Upper lobe of left lung (tissue), 4 donors: ENCODE measurements around the gene NET1.

Experiments
- EP300 ChIP-seq, 4 donors: sonication (generic); formaldehyde crosslinking; IDR thresholded peaks; one replicate each; pipeline ENCODE4 v1.5.1; 2017; ENCODE audit warnings: antibody characterized with exemption in 4 of 4, control low read depth in 2 of 4
- POLR2A ChIP-seq, 4 donors: fragments of 450-650 bp; IDR thresholded peaks; one replicate each; pipeline ENCODE4 v1.5.1; 2016 to 2017; ENCODE audit warnings: antibody characterized with exemption in 4 of 4, mild to moderate bottlenecking in 2 of 4
- POLR2AphosphoS5 ChIP-seq, 2 donors: sonication (generic); formaldehyde crosslinking; IDR thresholded peaks; one replicate each; pipeline ENCODE4 v1.5.1; 2017; ENCODE audit warnings: antibody characterized with exemption in 2 of 2
- TF ChIP-seq, protein P1 (sequence below), 6 experiments: fragments of 450-650 bp in 4 of 6; fragments of 200-600 bp in 2 of 6; sonication (generic) in 2 of 6; IDR thresholded peaks; one replicate each; pipeline ENCODE4 v1.5.1; 2016 to 2019; ENCODE audit warnings: antibody characterized with exemption in 6 of 6

DNA sequence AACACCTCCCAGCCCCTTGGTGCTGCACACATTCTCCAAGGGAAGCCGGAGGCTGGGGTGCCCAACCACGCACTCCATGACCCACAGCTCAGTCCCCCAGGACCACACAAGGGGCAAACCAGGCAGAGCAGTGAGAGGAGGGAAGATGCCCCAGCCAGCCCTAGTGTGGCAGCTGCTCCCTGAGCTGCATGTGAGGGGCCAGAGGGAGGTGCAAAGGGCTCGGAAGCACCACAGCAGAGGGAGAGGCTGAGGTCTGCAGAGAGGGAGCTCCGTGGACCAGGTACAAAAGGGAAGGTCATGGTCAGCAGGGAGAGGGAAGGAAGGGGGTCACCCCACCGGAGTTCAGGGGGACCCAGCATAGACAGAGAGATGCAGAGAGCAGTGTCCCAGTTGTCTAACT is 88.6 kb downstream of the NET1 start:
- TF ChIP-seq POLR2AphosphoS5 (IDR thresholded peaks at IDR 0.05) = no peak
- TF ChIP-seq, protein P1, sequence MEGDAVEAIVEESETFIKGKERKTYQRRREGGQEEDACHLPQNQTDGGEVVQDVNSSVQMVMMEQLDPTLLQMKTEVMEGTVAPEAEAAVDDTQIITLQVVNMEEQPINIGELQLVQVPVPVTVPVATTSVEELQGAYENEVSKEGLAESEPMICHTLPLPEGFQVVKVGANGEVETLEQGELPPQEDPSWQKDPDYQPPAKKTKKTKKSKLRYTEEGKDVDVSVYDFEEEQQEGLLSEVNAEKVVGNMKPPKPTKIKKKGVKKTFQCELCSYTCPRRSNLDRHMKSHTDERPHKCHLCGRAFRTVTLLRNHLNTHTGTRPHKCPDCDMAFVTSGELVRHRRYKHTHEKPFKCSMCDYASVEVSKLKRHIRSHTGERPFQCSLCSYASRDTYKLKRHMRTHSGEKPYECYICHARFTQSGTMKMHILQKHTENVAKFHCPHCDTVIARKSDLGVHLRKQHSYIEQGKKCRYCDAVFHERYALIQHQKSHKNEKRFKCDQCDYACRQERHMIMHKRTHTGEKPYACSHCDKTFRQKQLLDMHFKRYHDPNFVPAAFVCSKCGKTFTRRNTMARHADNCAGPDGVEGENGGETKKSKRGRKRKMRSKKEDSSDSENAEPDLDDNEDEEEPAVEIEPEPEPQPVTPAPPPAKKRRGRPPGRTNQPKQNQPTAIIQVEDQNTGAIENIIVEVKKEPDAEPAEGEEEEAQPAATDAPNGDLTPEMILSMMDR (IDR thresholded peaks at IDR 0.05) = no peak
- TF ChIP-seq POLR2A (IDR thresholded peaks at IDR 0.05) = no peak
- no peak for TF ChIP-seq EP300 (IDR thresholded peaks at IDR 0.05)
